Endothelial cell of umbilical vein (primary cell): ENCODE measurements around the gene KRTAP10-9. TPM values are rescaled to one million over a fixed set of nuclear protein-coding genes. Genes with fewer than 3 reads are reported as not detected.

Experiments used
- BruUV-seq: library from RNA; stranded (reverse); fragments of 400-500 nt; replicated peaks from 2 replicates; lab custom pipeline; 2021; lab: Mats Ljungman, UMichigan
- CTCF ChIA-PET: fragments of 300-600, 350-600 bp; sonication (Branson Sonifier 250); formaldehyde crosslinking; loops from one replicate; lab custom pipeline; 2021; ENCODE audit warnings: antibody characterized with exemption, inconsistent platforms; lab: Charles Lee
- POLR2A ChIA-PET: fragments of 300-600, 350-600 bp; sonication (Branson Sonifier 250); formaldehyde crosslinking; loops from one replicate; lab custom pipeline; 2021; ENCODE audit warnings: antibody characterized with exemption, inconsistent platforms; lab: Charles Lee
- DNase-seq: peaks from one replicate; pipeline ENCODE4 v3.0.0-alpha.2; 2011; ENCODE audit warnings: low read depth, low spot score
- FAIRE-seq: peaks from 2 replicates; lab custom pipeline; 2011; peaks lifted over from hg19 to GRCh38; lab: Jason Lieb, UNC
- H2AFZ ChIP-seq: 2 replicates; pipeline ENCODE4 v1.6.0; 2012; ENCODE audit warnings: low read depth, low read length, control low read depth, inconsistent platforms
- H3K27ac ChIP-seq: 2 replicates; pipeline ENCODE4 v1.5.1; 2011; ENCODE audit warnings: low read depth, mild to moderate bottlenecking, control low read depth, low read length, moderate library complexity; ENCODE audit not compliant: insufficient read depth
- H3K27me3 ChIP-seq, 2 experiments: 2 replicates each; pipeline versions ENCODE4 v1.6.0 to v1.6.1; 2011; ENCODE audit warnings: low read length in 2 of 2, mixed read lengths in 1 of 2; ENCODE audit not compliant: control insufficient read depth in 2 of 2, insufficient read depth in 2 of 2
- H3K36me3 ChIP-seq, 2 experiments: 2 replicates in 1 of 2; 3 replicates in 1 of 2; pipeline ENCODE4 v1.5.1; 2011; ENCODE audit warnings: low read length in 2 of 2, mild to moderate bottlenecking in 1 of 2, moderate library complexity in 1 of 2; ENCODE audit not compliant: control insufficient read depth in 2 of 2, insufficient read depth in 2 of 2; ENCODE audit errors: extremely low read depth in 1 of 2
- H3K4me1 ChIP-seq: 3 replicates; pipeline ENCODE4 v1.5.1; 2011; ENCODE audit warnings: mild to moderate bottlenecking, low read length; ENCODE audit not compliant: control insufficient read depth, insufficient read depth; ENCODE audit errors: extremely low read depth
- H3K4me2 ChIP-seq: 2 replicates; pipeline ENCODE4 v1.6.1; 2011; ENCODE audit warnings: low read length, control low read depth, mixed read lengths; ENCODE audit not compliant: insufficient read depth
- H3K4me3 ChIP-seq, 3 experiments: fragments of 200-600 bp in 1 of 3; sonication (generic), shearing (Covaris generic) in 1 of 3; replicated peaks in 1 of 3; 2 replicates each; pipeline ENCODE4 v1.5.1; 2011 to 2016; ENCODE audit warnings: control low read depth in 3 of 3, low read length in 3 of 3, mild to moderate bottlenecking in 2 of 3, inconsistent platforms in 1 of 3, low read depth in 1 of 3, moderate library complexity in 1 of 3; ENCODE audit not compliant: insufficient read depth in 1 of 3
- H3K79me2 ChIP-seq: 2 replicates; pipeline ENCODE4 v1.6.0; 2012; ENCODE audit warnings: low read length, inconsistent platforms; ENCODE audit not compliant: control insufficient read depth, insufficient read depth
- H3K9ac ChIP-seq: replicated peaks from 2 replicates; pipeline ENCODE3; 2011; ENCODE audit warnings: low read length, control low read depth; ENCODE audit not compliant: insufficient read depth; ENCODE audit errors: extremely low read depth
- H3K9me1 ChIP-seq: replicated peaks from 3 replicates; pipeline ENCODE4 v1.6.0; 2011; ENCODE audit warnings: mild to moderate bottlenecking, low read length; ENCODE audit not compliant: control insufficient read depth, insufficient read depth; ENCODE audit errors: extremely low read depth
- H3K9me3 ChIP-seq: replicated peaks from 2 replicates; pipeline ENCODE4 v1.5.1; 2012; ENCODE audit warnings: low read length, inconsistent platforms; ENCODE audit not compliant: control insufficient read depth, insufficient read depth
- H4K20me1 ChIP-seq: replicated peaks from 2 replicates; pipeline ENCODE3; 2011; ENCODE audit warnings: mild to moderate bottlenecking, low read length; ENCODE audit not compliant: control insufficient read depth, insufficient read depth; ENCODE audit errors: extremely low read depth
- EZH2 ChIP-seq: IDR thresholded peaks from 2 replicates; pipeline ENCODE4 v1.6.1; 2012; ENCODE audit warnings: borderline replicate concordance, low read depth, mild to moderate bottlenecking, moderate library complexity, low read length, inconsistent platforms; ENCODE audit not compliant: severe bottlenecking
- FOS ChIP-seq: IDR thresholded peaks from 2 replicates; pipeline ENCODE4 v1.6.1; 2011; ENCODE audit warnings: mild to moderate bottlenecking, low read length, moderate library complexity, borderline replicate concordance; ENCODE audit not compliant: insufficient read depth
- GATA2 ChIP-seq: IDR thresholded peaks from 2 replicates; pipeline ENCODE4 v1.7.0; 2011; ENCODE audit warnings: low read depth, mild to moderate bottlenecking, moderate library complexity, mixed read lengths, low read length; ENCODE audit not compliant: insufficient read length, insufficient read depth
- JUN ChIP-seq: IDR thresholded peaks from 2 replicates; pipeline ENCODE4 v1.6.1; 2011; ENCODE audit warnings: borderline replicate concordance, low read depth; ENCODE audit not compliant: insufficient read length, insufficient read depth
- MYC ChIP-seq: IDR thresholded peaks from one replicate; pipeline ENCODE4 v1.6.1; 2011; ENCODE audit warnings: mild to moderate bottlenecking, low read depth, low read length
- POLR2A ChIP-seq: IDR thresholded peaks from 2 replicates; pipeline ENCODE4 v1.6.1; 2012; ENCODE audit warnings: low read depth, mild to moderate bottlenecking, control low read depth, low read length
- POLR2AphosphoS5 ChIP-seq: IDR thresholded peaks from 2 replicates; pipeline ENCODE4 v1.6.1; 2012; ENCODE audit warnings: low read depth, mild to moderate bottlenecking, control low read depth, low read length, moderate library complexity; ENCODE audit not compliant: insufficient read depth
- dilution Hi-C: fragments of 300-500 bp; cut with MboI; formaldehyde crosslinking; loops from one replicate; pipeline ENCODE4 v1.15.0; 2019; ENCODE audit warnings: low sequenced_read_pairs; ENCODE audit not compliant: extremely low pct_ligation_motif_present
- intact Hi-C: fragments of 100-400 bp; cut with micrococcal nuclease; formaldehyde crosslinking; loops from one replicate; pipeline ENCODE4 v1.10.0; 2022
- polyA plus RNA-seq, 4 experiments: library from polyadenylated mRNA; depleted of rRNA in 3 of 4; stranded (reverse) in 3 of 4; unstranded in 1 of 4; fragments of >200 nt; gene quantifications; 2 replicates each; pipeline versions ENCODE4 v1.2.1 to v1.2.3, GENCODE V29; 2011 to 2012; ENCODE audit warnings: missing spikeins in 1 of 4
- total RNA-seq: library from RNA; stranded (reverse); gene quantifications from 2 replicates; pipeline ENCODE4 v1.2.3, GENCODE V29; 2021
- TF ChIP-seq, protein P1 (sequence below): IDR thresholded peaks from 2 replicates; pipeline ENCODE4 v1.6.1; 2011; ENCODE audit not compliant: insufficient read depth, insufficient read length
- TF ChIP-seq, protein P2 (sequence below), 2 donors: IDR thresholded peaks; 1 replicate in 1 of 2; 2 replicates in 1 of 2; pipeline ENCODE4 v1.5.1; 2011; ENCODE audit warnings: low read length in 2 of 2, mild to moderate bottlenecking in 2 of 2, moderate library complexity in 2 of 2, control low read depth in 1 of 2, inconsistent platforms in 1 of 2, low read depth in 1 of 2; ENCODE audit not compliant: insufficient read depth in 1 of 2; ENCODE audit errors: extremely low read depth in 1 of 2

Gene KRTAP10-9
- total and polyA plus RNA-seq, 2 donors (not counting 3 experiments of a cell fraction or from before 2014, with no cell fraction given) = not detected

DNA sequence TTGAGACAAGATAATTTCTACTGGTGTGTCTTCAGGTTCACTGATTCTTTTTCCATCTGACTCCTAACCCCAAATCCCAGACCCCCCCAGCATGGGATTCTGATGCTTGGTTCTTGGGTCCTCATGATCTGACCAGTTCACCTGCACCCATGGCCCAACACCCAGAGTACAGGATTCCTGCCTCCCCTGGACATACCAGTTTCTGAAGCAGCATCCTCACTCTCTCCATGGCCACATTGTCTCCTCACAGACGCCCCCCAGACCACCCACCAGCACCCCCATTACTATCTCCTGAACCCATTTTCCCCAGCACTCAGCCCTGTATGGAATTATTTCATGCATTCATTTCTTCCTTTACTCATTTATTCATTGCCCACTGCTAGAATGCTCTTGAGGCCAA lies 30.0 kb downstream of the KRTAP10-9 start:
- Histone ChIP-seq H3K79me2 (no peaks in the 10 kb centered on the region), H3K9ac (no peak overlapping the region), H3K9me3 (no peaks in the 10 kb centered on the region), H3K36me3 (no peaks in the 10 kb centered on the region), H3K9me1 (no peaks in the 10 kb centered on the region), H4K20me1 (no peaks in the 10 kb centered on the region), H3K4me3 (no peak overlapping the region), H3K27ac (no peak overlapping the region), H3K4me2 (no peak overlapping the region), H3K27me3 (no peaks in the 10 kb centered on the region), H2AFZ (no peak overlapping the region), H3K4me1 (no peaks in the 10 kb centered on the region)
- CTCF ChIA-PET = no interaction called here
- no TSS peak for BruUV-seq
- no peak for FAIRE-seq
- POLR2A ChIA-PET = no interaction called here
- intact Hi-C loops (no loop called here), dilution Hi-C loops (no loop called here)
- TF ChIP-seq, protein P1, sequence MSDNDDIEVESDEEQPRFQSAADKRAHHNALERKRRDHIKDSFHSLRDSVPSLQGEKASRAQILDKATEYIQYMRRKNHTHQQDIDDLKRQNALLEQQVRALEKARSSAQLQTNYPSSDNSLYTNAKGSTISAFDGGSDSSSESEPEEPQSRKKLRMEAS = no peak
- TF ChIP-seq GATA2 (no peak), JUN (no peak), POLR2AphosphoS5 (no peak)
- DNase-seq = no peak

DNA sequence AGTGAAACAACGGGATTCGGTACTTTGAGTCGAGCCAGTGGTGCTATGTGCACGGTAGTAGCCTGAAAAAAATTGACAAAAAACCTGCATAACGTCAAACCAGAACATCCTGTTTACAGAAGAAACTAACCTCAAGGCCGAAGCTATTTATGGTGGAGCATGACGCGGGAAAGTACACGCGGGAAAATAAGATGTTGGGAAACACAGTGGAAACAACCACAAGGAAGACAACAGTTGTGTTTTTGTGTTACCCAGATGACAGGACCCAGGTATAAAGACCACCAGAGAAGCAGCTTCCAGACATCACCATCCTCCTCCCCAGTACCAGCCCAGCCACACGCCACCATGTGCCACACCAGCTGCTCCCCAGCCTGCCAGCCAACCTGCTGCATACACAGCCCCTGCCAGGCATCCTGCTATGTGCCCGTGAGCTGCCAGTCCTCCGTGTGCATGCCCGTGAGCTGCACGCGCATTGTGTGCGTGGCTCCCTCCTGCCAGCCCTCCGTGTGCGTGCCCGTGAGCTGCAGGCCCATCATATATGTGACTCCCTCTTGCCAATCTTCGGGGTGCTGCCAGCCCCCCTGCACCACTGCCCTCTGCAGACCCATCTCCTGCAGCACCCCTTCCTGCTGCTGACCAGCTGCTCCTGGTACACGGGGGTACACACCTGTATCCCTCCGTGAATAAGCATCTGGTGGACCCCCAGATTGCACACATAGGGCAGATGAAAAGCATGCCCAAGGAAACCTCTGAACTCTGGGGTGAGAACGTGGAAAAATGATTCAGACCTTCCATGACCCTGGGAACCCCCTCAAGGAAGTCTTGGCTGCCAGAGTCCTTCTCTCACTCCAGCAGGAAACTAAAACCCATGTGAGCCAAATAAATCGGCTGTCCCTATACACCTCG lies 31.0 kb downstream of the KRTAP10-9 start, which contains the start of gene KRTAP12-3:
TSS of gene KRTAP12-3 (plus strand) at position 298 of the 906 bp plus-strand sequence. CDS start at position 346, 48 bp downstream.
- POLR2A ChIA-PET = no interaction called here
- Histone ChIP-seq H3K4me3 (no peak within 1 kb of the TSS), H4K20me1 (no peaks in the 10 kb centered on the region), H3K27me3 (peaks cover 0 to 4% of the 10 kb centered on the region in 2 experiments), H3K9me3 (no peaks in the 10 kb centered on the region), H3K79me2 (no peaks in the 10 kb centered on the region), H3K4me1 (no peaks in the 10 kb centered on the region), H3K9me1 (no peaks in the 10 kb centered on the region), H2AFZ (no peak within 1 kb of the TSS), H3K36me3 (no peaks in the 10 kb centered on the region), H3K9ac (no peak within 1 kb of the TSS), H3K4me2 (no peak within 1 kb of the TSS), H3K27ac (no peak within 1 kb of the TSS)
- no peak for FAIRE-seq
- TF ChIP-seq FOS (no peak), MYC (no peak), GATA2 (no peak), JUN (no peak), POLR2A (no peak), EZH2 (no peak)
- TF ChIP-seq, protein P1 = no peak
- TF ChIP-seq, protein P2, sequence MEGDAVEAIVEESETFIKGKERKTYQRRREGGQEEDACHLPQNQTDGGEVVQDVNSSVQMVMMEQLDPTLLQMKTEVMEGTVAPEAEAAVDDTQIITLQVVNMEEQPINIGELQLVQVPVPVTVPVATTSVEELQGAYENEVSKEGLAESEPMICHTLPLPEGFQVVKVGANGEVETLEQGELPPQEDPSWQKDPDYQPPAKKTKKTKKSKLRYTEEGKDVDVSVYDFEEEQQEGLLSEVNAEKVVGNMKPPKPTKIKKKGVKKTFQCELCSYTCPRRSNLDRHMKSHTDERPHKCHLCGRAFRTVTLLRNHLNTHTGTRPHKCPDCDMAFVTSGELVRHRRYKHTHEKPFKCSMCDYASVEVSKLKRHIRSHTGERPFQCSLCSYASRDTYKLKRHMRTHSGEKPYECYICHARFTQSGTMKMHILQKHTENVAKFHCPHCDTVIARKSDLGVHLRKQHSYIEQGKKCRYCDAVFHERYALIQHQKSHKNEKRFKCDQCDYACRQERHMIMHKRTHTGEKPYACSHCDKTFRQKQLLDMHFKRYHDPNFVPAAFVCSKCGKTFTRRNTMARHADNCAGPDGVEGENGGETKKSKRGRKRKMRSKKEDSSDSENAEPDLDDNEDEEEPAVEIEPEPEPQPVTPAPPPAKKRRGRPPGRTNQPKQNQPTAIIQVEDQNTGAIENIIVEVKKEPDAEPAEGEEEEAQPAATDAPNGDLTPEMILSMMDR (IDR thresholded peaks at IDR 0.05; ENCODE audit: extremely low read depth in 1 of 2, insufficient read depth in 1 of 2, low read depth in 1 of 2, low read length in 2 of 2) = no peak
- BruUV-seq = no TSS peak
- no peak for DNase-seq
- CTCF ChIA-PET = interaction anchor here (1.3 kb wide), 1 partner anchor 135 kb away, joined by 4 read pairs; no protein-coding TSS in a partner anchor
- intact Hi-C loops (no loop called here), dilution Hi-C loops (no loop called here)
